CD1c-positive myeloid dendritic cell (primary cell): ENCODE results near the gene CHST3.

ENCODE experiments used
- DNase-seq: peaks from one replicate; pipeline ENCODE4 v3.0.0-alpha.2; 2016; ENCODE audit errors: extremely low spot score

Gene CHST3

DNA sequence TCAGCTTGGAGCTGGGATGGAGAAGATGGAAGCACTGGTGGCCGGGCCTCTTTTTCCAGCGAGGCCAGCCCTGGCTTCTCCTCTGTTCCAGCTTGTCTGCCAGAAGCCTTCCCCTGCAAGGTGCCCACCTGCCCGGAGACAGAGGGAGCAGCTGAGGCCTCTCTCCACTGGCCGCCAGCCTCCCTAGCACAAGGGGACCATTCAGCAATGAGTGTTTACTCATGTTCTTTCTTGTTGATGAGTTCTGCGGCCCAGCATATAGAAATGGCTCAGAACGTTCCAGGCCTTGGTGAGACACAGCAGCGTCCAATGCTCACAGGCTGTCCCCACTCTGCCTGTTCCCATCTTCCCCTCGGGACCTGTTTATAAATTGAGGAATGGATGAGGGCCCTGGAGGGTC lies 47.3 kb downstream of the CHST3 start:
- no peak for DNase-seq

DNA sequence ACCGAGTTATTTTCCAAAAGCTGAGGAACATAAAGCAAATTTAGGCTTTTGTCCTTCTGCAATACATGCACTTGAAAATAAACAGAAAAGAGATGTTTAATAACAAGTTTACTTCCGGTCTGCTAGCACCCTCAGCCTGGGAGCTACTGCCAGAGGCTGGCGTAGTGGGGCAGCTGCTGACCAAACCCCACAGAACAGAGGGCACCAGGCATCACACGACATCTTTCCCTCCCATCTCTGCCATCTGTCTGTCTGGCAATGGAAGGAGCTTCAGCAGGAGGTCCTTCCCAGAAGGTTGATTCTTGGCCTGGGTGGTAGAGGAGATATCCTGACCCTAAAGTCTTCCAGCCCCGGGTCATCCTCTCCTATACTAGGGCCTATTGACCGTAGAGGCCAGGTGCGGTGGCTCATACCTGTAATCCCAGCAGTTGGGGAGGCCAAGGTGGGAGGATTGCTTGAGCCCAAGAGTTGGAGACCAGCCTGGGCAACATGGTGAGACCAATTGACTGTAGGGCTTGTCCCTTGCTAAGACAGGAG lies 47.8 kb downstream of the CHST3 start:
- no peak for DNase-seq

DNA sequence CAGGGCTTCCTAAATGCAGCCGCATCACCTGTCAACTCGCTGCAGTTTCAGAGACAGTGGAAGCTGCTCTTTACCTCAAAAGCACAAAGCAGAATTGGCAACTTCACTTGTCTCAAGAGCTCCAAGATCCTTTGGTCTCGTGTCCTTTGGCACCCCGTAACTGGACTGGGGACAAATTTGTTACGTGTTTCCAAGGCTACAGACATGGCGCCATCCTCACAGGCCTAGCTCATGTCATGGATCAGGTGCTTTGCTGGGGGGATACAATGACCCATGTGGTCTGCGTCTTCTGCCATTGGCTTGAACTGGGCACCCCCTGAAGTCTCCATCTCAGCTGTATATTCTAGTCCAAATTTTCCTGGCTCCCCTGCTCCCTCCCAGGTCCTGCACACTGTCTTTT lies 48.6 kb downstream of the CHST3 start:
- DNase-seq: no peak

DNA sequence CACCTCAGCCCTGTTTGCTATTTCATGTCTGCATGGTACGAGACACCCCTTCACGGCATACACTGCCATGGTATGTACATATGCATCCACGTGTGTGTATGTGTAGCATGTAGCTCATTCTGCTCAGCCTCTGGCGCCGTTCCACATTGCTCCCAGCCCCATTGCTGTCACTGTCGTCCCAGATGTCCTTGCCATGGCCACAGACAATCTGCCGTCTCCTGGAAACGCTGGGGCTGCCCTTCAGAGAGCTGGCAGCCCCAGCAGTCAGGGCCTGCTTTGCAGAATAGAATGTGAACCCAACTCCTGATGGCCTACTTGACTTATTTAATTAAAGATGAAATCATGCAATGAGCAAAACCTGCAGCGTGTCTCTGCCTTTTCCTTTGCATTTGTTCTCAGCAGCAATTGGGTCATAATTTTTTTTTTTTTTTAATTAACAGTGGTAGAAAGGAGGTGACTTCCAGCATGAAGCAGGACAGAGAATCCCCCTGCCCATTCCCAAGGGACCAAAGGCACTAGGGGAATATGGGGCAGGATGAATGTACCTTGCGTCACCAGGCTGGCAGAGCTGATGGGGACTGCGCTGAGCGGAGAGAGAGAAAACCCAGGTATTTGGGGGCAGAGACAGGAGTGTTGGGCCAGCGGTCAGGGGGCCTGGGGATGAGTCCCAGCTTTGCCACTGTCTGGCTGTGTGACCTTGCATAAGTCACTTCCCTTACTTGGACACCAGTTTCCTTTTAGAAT lies 49.2 kb downstream of the CHST3 start:
- no peak for DNase-seq

DNA sequence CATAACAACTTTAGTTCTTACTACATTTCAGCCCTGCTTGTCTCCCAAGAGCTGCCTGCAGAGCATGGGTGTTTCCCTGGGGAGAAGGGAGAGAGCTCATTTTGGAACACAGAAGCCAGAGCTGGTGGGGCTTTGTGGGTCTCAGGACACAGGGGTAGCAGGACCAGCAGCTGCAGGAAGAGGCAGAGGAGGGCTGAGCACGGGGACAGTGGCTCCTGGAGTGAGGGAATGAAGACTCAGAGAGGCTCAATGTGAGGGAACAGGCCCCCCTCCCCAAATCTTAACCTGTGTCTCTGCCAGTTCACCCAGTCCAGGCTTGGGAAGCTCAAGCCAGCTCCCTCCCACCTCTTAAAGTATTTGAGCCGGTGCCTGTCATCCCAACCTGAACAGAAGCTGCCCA lies 50.0 kb downstream of the CHST3 start:
- no peak for DNase-seq

DNA sequence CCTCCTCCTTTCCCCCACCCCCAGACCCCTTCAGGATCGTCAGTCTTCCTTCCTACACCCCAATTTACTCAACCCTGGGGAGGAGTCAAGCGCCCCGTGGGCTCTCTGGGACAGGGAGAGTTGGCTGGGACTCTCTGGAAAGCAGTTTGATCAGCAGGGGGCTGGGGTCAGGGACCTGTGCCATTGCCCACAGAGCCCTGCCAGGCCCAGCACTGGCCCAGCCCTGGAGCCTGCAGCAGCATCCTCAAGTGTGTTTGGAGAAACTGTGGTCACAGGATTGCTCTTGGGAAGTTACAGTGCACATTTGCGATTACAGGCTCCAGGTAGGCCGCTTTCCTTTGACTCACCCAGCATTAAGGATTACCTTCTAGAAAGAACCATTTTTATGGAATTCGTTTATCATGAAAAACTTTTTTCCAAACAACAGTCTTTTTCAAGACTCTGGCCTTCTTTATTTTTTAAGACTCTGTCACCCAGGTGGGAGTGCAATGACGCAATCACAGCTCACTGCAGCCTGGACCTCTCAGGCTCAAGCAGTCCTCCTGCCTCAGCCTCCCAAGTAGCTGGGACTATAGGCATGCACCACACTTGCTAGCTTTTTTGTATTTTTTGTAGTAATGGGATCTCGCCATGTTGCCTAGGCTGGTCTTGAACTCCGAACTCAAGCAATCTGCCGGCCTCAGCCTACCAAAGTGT lies 50.7 kb downstream of the CHST3 start:
- no peak for DNase-seq

DNA sequence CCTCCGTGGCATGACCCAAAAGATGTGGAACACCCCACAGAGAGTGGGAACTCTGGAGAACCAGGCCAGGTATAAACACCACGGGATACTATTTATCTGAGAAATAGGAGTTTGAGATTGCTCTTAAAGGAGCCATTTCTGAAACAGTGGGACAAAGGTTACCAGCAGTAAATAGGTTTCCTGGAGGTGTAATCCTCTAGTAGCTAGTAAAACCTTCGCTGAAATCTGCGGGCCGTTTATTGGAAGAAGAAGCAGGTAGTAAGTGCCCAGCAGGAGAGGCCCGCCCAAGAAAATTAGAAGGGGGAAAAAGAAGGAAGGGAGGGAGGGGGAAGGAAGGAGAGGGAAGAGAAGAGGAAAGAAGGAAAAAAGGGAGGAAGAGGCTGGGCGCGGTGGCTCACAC lies 51.6 kb downstream of the CHST3 start:
- DNase-seq: no peak

DNA sequence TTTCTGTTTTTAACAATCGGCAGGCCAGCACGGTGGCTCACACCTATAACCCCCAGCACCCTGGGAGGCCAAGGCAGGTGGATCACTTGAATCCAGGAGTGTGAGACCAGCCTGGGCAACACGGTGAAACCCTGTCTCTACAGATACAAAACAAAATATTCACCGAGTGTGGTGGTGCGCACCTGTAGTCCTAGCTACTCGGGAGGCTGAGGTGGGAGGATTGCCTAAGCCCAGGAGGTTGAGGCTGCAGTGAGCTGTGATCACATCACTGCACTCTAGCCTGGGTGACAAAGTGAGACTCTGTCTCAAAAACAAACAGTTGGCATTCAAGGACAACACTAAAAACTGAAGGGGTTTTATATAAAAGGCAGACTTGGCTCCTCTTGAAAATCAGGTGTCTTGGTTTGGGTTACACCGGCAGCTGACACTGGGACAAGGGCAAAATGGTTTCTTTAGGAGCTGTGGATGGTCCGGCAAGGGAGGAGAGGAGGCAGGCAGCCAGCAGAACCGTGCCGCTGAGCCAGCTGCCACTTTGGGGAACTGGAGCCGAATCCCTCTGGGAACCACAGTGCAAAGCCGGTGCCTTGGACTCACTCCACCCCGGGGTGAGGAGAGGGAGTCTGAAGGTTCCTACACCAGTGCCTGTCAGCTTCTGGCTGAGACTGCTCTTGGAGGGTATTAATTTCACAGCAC lies 52.6 kb downstream of the CHST3 start:
- DNase-seq: no peak

DNA sequence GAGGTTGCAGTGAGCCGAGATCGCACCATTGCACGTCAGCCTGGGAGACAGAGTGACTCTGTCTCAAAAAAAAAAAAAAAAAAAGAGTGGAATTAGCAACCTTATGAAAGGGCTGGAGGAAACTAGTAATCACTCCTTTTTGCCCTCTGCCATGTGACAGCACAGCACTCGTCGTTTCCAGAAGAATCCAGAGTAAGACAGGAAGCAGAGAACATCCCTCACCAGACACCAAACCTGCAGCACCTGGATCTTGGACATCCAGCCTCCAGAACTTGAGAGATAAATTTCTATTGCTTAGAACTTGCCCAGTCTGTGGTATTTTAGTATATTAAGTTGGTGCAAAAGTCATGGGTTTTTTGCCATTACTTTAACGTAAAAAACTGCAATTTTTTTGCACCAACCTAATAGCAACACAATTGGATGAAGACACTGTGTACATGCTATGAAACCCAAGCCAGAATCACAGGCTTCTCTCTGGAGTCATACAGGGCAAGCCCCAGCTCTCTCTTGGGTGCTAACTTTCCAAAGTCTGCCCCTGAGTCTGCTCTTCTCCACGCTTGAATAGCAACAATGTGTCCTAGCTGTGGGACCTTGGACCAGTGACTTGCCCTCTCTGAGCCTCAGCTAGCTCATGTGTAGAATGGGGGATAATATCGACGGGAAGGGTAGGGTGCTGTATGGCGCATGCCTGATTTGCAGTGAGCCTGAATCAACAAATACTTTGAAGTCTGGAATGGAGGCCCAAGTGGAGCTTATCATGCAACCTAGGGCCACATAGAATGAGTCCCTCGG lies 55.1 kb downstream of the CHST3 start:
- DNase-seq: no peak

DNA sequence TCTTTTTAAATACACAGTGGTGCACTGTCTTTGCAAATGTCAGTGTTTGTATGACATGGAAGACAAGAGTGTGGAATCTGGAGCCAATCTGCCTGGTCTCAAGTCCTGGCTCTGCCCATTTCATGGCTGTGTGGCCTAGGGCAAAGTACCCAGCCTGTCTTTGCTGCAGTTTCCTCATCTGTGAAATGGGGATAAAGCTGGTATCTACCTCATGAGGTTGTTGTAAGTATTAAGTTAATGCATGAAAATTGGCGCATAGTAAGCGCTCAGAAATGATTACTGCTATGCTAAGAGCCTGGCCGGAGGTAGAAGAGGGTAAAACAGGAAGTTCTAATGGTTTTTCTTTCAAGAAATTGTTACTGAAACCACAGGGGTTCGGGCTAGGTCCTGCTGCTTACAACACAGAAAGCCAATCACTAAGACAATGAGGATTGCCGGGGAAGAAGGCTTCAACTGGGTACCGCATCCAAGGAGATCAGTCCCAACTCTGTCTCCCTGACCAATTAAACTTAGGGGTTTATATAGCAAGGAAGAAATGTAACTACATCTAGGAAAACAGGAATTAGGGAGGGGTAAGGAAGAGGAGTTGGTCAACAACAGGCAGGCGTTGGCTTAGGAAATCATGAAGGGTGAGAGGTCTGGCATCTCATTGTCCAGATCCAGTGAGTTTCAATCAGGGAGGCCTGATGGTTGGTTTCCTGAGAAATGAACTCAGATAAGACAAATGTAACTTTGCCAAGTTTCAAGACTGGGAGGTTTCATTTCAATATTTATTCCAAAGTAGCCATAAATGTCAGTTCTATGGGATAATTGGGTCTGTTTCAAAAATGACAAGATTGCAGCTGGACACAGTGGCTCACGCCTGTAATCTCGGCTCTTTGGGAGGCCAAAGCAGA lies 57.0 kb downstream of the CHST3 start:
- no peak for DNase-seq

DNA sequence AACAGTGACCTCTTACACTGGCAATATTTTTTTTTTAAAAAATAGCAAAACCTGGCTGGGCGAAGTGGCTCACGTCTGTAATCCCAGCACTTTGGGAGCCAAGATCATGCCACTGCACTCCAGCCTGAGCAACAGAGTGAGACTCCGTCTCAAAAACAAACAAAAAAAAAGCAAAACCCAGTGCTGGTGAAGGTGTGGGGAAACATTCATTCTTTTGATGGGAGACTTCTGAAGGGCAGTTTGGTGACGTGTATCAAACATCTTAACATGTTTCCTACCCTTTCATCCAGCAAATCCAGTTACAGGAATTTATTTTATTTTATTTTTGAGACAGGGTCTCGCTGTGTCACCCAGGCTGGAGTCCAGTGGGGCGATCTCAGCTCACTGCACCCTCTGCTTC lies 58.0 kb downstream of the CHST3 start:
- DNase-seq: no peak

DNA sequence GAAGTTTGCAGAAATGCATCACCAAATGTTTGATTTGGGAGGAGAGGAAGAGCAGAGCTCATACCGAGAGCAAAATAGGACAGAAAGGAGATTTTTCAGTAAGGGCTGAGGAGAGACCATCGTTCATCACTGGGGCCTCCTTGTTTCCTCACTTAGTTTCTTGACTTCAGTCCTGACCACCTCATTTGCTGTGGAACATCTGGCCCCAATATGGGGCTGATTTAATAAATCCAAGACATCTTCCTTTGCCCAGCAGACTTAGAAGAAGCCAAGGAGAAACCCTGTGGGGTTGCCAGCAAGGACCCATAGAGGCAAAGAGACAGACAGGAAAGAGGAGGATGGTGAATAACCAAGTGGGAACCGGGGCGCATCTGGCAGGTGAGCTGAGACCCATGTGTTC lies 60.4 kb downstream of the CHST3 start:
- no peak for DNase-seq

DNA sequence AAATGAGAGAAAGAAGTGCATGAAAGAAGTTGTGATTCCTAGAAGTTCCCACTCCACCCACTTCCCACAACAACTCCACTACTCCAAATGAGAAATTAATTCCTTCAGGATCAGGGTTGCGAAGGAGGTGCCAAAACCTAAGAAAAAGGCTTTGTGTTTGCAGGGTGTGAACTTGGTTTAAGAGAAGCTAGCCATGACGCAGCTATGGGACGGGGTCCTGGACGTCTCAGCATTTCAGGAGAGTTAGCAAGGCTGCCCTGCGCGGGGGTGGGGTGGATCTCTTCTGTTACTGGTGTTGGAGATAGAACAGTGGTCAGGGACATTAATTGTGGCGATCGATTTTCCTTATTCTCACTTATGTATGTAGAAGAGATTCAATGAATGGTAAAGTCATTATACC lies 61.2 kb downstream of the CHST3 start:
- no peak for DNase-seq

DNA sequence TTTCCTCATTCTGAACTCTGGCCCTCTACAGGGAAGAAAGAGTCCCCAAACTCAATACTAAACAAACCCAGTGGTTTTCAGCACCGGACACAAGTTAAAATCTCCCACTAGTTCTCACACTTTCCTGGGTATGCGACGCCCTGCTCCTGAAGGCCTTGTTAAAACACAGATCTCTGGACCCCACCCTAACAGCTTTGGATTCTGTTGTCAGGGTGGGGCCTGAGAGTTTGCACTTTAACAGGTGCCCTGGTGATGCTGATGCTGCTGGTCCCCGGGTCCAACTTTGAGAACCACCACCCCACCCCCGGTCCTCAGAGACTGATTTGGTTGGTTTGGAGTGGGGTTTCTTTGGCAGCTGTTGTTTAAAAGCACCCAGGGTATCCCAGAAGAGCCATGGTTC lies 61.6 kb downstream of the CHST3 start:
- DNase-seq: no peak

DNA sequence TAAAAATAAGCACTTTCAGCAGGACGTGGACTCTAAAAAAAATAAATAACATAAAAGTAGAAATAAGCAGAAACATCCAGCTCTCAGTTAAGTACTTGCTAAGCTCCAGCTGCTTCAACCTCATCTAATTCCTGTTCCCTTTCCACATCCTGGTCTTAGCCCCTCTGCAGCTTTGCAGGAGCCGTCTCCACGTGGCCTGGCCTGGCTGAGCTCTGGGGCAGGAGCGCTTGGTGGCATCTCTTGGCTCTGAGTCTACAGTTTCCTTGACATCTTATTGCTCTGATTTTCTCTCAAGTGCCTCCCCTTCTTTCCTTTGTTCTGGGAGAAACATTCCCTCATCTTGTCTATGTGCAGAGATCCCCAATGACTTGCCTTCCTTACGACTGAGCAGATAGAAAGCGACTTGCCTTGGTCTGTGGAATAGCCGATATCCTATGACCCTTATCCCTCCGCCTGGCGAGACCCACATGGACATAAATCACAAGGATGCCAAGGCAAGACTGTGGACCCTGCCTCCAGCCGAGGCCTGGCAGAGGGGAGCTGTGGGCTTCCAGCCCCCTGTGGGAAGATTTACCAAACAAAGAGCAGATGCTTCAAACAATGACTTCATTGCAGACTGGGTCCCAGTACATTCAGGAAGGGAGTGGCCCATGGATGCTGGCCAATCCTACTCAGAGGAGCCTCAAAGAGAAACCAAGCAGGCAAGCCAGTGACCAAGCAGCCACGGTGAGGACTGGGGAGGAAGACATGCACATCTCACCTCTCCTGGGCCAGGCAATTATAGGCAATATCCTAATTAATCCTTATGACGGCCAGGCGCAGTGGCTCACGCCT lies 62.3 kb downstream of the CHST3 start:
- no peak for DNase-seq

DNA sequence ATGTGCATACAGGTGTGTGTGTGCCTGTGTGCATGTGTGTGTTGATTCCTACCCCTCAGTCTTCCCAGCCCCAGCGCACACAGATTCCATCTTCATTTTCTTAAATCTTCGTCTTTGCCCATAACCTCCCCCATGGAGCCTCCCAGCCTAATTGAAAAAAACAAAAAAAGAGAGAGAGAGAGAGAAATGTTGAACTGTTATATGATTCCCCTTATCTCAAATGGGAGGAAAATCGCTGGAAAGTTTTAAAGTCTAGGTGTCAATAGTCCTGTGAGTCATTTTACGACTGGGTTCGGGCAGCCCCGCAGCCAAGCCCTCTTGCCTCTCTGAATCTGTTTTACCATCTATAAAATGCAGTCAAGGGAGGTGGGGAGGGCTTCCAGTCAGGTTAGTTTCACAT lies 63.3 kb downstream of the CHST3 start:
- no peak for DNase-seq

DNA sequence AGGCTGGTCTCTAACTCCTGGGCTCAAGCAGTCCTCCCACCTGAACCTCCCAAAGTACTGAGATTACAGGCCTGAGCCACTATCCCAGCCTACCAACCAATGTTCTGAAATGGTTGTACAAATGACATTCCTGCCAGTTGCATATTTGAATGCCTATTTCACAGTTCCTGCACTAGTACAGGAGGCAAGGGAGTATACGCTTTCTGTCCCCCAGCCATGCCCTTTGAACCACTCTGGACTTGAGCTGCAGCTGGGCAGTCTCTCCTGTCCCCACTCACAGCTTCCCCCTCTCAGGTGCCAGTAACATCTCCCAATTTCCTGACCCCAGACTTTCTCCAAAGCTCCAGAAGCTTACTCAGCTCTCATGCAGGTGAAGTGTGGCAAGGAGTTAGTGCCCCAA lies 65.2 kb downstream of the CHST3 start:
- DNase-seq: no peak

DNA sequence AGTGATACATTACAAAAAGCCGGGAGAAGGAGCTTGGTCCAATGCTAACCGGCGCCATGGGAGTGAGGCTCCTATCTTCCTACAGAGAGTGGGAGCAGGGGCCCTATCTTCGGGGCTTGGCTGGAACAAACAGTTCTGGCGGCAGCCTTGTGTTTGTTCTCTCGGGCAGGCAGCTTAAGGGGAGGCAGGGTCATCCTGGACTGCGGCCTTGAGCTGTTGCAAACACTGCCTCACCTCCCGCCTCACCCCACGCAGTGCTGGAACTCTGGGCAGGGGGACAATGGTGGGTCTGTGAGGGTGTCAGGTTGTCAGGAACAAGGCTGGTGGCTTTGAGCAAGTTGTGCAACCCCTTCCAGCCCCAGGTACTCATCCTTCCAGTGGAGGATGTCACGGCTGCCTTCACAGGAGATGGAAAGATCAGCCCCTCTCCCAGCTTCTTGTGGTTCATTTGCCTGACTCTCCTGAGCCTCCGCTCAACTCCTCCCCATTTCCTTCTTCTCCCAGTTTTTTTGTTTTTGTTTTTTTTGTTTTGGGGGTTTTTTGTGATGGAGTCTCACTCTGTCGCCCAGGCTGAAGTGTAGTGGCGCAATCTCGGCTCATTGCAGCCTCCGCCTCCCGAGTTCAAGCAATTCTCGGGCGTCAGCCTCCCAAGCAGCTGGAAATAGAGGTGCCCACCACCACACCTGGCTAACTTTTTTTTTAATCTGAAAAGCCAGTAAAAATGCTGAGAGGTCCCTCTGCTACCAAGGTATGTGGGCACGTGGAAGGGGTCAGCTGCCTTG lies 66.8 kb downstream of the CHST3 start:
- DNase-seq: no peak

DNA sequence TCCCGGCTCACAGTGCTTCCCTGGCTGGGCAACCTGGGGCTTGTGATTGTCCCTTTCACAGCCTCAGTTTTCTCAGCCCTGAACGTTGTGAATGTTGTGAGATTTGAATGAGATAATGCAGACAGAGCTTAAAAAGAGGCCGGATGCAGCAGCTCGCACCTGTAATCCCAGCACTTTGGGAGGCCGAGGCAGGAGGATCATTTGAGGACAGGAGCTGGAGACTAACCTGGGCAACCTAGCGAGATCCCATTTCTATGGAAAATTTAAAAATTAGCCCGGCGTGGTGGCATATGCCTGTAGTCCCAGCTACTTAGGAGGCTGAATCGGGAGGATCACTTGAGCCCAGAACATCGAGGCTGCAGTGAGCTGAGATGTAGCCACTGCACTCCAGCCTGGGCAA lies 67.5 kb downstream of the CHST3 start:
- no peak for DNase-seq
